Measurements from ENCODE around the gene ZBTB33.

DNA sequence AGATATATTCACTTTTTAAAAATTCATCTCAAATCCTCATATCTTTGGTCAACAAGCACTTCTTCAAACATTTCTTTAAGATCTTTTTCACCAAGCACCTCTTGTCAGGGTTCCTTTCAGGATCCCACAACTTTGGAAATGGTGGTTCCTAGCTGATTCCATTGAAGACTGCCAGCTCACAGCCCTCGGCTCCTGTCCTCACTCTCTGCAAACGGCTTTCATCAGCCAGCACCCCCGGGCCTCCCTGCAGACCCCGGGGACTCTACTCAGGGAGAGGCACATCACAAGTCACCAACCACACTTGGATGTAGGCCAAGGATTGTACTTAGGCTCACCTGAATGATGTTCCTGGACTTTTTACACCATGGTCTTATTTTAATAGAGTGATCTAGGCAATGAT lies 20.0 kb downstream of the ZBTB33 start:
- no peak for TF ChIP-seq CTCF (conservative IDR thresholded peaks at IDR 0.05; ENCODE audit: low read depth in 2 of 2)
- no peak for TF ChIP-seq POLR2AphosphoS5 (IDR thresholded peaks at IDR 0.05; ENCODE audit: low read depth)
- TF ChIP-seq EZH2phosphoT487 (IDR thresholded peaks at IDR 0.05; ENCODE audit: unreplicated experiment): no peak

All from GM23338 (cell line).